NCI-H1417 treated with DMSO at 0.1 percent for 48 hours (cell line): ENCODE measurements around the gene APOBEC4.

Experiments used
- DNase-seq: peaks from one replicate; lab custom pipeline; 2025; lab: John Stamatoyannopoulos, UW

The APOBEC4 gene

GRCh38 chr1:183675381-183675780, 22.3 kb upstream of the APOBEC4 start:
- no peak for DNase-seq

- no peak for DNase-seq
These were observed 21.8 kb upstream of the APOBEC4 start for GRCh38 chr1:183674886-183675285.

DNA sequence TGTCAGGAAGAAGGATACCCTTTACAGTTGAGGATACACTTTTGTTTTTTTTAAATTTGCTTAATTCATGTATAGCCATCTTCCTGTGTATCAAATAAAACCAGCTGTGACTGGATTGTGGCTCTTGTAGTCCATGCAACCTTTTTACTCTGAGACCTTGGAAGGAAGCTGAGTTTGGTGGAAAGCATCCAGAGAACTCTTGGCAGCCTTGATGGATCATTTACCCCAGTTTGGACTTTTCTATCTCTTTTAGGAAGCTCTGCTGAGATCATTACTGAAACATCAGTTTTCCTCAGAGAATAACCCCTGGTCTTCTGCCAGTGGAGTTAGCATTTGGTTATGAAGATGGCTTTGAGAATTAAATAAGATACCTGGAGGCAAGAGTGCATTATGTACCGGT, 21.2 kb upstream of the APOBEC4 start:
- DNase-seq = no peak

DNA sequence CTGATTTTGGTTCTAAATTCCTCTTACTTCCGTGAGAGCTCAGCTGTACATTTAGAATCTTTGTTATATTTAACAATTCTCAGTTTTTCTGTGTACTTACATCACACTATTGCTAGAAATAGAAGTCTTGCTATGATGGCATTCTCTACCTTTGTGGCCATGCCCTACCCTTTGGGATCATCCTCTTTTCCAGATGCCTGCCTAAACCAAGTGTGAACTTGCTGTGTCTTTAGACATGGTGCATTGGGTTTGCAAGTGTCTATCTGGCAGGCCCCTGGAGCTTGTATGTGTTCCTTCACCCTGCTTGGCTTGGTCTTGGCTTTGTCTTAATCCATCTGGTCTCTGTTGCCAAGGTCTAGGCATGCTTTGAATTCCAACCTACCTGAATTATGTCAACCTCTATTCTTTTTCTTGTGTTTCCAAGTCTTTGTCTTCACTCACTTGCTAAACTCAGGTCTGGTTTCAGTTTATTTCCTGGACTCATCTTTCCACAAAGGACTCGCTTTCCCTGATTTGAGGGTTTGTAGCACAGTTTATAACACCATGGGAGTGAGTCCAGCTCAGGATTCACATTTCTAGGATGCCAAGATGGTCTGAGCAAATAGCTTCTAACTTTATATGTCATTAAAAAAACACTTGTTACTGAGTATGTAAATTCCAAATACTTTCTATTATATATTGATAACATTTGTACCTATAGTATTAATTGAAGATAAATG, 20.6 kb upstream of the APOBEC4 start:
- DNase-seq = no peak

GRCh38 chr1:183670169-183670568, 17.1 kb upstream of the APOBEC4 start:
- no peak for DNase-seq

DNA sequence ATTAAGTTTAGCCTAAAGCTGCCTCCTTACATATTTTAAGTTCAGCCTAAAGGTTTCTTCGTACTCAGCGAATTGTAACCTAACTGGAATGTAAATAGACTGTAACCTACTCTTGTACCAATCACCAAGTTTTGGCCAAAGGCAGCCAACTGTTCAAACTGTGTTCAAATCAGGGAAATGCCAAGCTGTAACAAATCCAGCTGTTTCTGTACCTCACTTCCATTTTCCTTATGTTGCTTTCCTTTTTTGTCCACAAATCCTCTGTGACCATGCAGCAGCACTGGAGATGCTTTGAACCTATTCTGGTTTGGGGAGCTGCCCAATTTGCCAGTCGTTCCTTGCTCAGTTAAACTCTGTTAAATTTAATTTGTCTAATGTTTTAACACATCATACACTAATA, 3.2 kb upstream of the APOBEC4 start:
- DNase-seq = no peak

GRCh38 chr1:183655562-183656075, 2.5 kb upstream of the APOBEC4 start:
- peak; percentile 24 for DNase-seq

GRCh38 chr1:183654706-183655105, 1.6 kb upstream of the APOBEC4 start:
- DNase-seq = no peak

GRCh38 chr1:183653876-183654451, 848 bp upstream of the APOBEC4 start:
- DNase-seq = no peak

- DNase-seq = no peak
These were observed 312 bp upstream of the APOBEC4 start for GRCh38 chr1:183653462-183653794.

DNA sequence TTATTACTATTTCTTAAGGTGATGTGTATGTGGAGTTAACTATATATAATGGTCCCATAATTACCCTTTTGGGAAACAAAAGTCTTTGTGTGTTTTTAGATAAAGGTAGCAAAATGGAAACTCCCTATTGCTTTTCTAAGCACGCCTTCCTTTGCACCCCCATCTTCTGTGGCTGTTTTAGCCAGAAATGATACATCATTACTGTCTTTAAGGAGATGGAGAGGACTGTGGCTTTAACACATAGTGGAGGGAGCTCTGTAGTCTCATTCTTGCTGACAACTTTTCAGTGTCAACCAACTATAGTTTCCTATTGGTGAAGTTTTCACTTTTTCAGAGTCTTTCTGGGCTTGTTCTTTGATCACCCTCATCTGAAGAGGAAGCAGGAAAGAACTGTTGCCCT, 1.0 kb downstream of the APOBEC4 start:
- DNase-seq = no peak

DNA sequence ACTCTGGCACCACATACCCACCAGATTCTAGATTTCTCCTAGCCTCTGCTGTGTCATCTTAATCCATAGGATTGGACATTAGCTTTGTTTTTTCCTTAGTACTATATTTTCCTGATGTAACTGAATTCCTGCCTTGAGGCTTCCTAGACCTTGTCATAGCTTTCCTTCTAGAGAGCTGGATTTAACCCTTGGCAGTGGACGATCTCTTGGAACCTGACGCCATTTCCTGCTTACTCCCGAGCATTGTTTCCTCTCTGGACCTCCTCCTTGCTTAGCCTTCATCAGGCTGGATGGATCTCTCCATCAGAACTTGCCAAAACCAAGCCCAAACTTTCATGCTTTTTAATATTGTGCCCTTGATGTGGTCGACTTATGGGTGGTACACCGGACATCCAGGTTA, 1.5 kb downstream of the APOBEC4 start:
- DNase-seq = no peak

- DNase-seq = no peak
These were observed 5.1 kb downstream of the APOBEC4 start for GRCh38 chr1:183648042-183648441.

DNA sequence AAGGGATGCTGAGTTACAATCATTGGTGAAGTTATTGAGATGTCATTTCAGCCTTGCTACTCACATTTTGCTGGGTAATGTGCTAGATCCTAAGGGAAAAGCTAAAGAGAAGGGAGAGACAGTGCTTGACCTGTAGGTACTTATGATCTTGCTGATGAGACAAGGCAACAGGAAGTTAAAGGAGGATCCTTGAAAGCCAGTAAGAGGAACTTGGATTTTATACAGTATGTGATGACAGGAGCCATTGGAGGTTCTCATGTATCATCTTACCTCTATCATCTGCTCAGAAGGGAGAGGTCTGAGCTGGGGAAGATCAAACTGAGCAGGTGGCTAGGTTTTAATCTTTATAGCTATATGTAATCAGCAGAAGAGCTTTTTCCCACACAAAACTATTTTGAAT, 6.3 kb downstream of the APOBEC4 start:
- no peak for DNase-seq

DNA sequence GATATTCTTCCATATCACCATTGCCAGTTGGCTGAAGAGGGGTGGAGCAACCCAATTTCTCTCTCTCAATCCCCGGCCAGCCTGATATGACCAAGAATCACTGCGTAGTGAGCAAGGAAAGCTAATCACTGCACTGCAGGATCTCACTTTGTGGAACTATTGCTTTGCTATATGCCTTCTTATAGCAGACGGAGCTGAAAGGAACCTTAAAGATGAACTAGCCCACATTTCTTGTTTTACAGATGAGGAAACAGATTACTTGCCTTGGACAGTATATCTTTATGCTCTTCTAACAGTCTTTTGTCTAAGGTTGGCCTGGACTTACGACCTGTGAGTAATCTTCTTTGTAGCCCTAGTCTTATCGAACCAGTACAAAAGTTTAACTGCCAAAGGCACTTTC, 7.6 kb downstream of the APOBEC4 start:
- no peak for DNase-seq

DNA sequence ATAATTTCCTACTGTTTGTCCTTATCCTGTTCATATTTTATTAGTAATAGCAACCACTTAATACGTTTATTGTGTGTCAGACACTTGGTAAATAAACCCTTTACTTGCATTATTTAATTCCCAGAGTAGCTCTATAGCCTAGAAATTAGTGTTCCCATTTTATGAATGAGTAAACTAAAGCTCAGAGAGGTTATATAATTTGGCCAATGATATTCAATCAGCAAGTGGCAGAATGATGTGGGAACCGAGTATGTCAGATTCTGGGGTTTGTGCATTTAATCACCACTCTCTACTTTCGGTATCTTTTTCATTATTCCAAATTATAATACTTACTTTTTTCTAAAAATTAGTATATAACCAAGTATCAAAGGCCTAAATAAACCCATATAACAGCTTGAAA, 10.9 kb downstream of the APOBEC4 start:
- DNase-seq = no peak

GRCh38 chr1:183640193-183640592, 12.9 kb downstream of the APOBEC4 start:
- DNase-seq = no peak

DNA sequence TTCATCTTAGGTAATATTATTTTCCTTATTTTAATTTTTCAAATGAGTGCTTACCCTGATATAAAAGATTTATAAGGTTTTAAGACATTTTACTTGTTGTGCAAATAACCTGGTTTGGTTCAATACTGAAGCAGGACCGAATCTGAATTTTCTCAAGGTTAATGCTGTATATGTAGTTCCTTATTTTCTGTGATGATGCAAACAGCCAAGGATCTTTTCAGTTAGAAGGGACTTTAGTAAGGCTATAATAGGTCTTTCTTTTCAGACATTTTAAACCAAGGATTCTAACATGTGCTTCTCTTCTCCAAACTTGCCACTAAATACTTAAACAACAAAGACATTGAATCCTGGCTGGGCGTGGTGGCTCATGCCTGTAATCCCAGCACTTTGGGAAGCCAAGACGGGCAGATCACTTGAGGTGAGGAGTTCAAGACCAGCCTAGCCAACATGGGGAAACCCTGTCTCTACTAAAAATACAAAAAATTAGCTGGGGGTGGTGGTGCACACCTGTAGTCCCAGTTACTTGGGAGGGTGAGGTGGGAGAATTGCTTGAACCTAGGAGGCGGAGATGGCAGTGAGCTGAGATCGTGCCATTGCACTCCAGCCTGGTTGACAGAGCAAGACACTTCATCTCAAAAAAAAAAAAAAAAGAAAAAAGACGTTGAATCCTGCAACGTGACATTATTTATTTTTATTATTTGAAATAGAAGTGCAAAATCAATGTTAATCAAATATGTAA, 14.3 kb downstream of the APOBEC4 start:
- DNase-seq = no peak

- DNase-seq = no peak
These were observed 16.3 kb downstream of the APOBEC4 start for GRCh38 chr1:183636783-183637182.

DNA sequence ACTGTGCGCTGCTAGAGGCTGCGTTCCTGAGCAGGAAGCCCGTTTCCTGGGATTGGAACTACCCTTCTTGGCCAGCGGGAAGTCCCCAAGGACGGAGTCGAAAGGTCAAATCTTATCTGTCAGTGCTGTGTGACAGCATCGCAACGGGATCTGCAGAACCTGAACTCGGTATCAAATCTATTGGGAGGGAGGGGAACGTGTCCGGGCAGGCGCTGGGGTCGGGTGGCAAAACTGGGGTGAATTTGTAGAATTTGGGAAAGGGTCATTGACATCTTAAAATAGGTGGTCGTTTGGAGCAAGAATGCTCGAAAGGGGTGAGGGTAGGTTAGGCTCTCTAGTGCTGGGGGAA, 16.8 kb downstream of the APOBEC4 start:
- no peak for DNase-seq

DNA sequence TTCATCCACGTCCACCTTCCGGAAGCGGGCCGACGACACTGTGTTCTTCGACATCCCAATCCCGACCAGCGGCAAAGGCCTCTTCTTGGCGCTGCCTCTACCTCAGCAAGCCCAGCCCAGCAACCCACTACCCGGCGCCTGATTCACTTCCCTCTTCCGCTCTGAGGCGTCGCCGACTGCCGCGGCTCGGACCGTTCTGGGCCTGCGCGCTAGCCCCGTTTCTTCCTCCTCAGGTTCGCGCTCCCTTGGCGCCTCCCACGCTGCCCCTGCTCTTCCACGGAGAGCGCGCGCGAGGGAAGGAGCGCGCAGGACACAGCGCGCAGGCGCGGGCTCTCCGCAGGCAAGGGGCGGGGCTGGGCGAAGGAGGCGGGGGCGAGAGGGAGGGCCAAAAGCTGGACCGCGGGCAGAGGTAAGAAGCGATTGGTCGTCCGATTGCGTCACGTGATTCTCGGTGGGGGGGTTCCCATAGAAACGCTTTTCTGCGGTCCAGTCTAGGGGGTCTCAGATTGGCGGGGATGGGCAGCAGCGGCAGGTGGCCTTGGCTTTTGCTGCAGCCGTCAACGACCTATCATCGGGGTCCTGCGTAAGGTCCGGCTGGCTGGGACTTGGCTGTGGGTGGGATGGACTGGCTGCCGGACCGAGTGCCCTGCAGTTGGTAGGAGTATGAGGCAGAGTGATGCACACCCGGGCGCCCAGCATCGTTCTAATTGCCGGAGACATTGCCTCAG, 17.3 kb downstream of the APOBEC4 start, which contains the start of gene ARPC5:
Gene ARPC5 (minus strand): TSS at position 178 of the 728 bp plus-strand sequence. CDS start 124 bp downstream, at position 54.
- peak; percentile 98 for DNase-seq

DNA sequence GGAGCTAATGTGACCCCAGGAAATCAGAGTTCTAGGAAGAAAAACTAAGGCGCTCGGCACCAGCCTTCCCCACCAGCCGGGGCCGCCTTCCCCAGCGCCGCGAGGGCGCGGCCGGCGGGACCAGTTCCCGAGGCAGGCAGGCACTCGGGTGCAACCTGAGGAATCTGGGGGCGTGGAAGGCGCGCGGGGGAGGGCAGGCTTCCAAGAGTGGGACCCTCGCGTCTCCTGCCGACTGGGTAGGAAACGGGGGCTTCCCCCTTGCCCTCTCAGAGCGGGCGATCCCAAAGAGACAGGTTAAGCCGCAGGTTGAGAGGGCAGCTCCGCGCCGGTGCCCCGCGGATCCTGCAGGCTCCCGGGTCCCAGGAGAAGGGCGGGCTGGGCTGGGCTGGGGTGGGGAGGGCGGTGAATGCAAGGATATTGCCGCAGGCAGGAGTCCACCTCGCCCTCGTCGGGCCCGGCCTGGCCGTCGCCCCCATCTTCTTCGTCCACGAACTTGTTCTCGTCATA, 18.0 kb downstream of the APOBEC4 start:
- DNase-seq = no peak
